Osteocyte (in vitro differentiated cells): Measurements from ENCODE around the gene NCKAP1. TPM values are rescaled to one million over a fixed set of nuclear protein-coding genes. Genes with fewer than 3 reads are reported as not detected.
A peak's percentile ranks its signal among the peaks of the same experiment; 100 is the strongest.

Experiments
- DNase-seq: peaks from one replicate; pipeline ENCODE4 v3.0.0; 2021; ENCODE audit warnings: mixed read lengths; ENCODE audit not compliant: unreplicated experiment; ENCODE audit errors: extremely low spot score
- H3K27ac Mint-ChIP-seq: one replicate; pipeline ENCODE4 v1.8.0; 2021; ENCODE audit warnings: mild to moderate bottlenecking, mixed read lengths; ENCODE audit not compliant: unreplicated experiment
- H3K27me3 Mint-ChIP-seq: one replicate; pipeline ENCODE4 v1.8.0; 2021; ENCODE audit warnings: mixed read lengths; ENCODE audit not compliant: unreplicated experiment
- H3K36me3 Mint-ChIP-seq: one replicate; pipeline ENCODE4 v1.8.0; 2021; ENCODE audit warnings: mixed read lengths; ENCODE audit not compliant: unreplicated experiment
- H3K4me1 Mint-ChIP-seq: one replicate; pipeline ENCODE4 v1.8.0; 2021; ENCODE audit warnings: mixed read lengths; ENCODE audit not compliant: unreplicated experiment
- H3K4me3 Mint-ChIP-seq: one replicate; pipeline ENCODE4 v1.8.0; 2021; ENCODE audit warnings: mild to moderate bottlenecking, moderate library complexity, mixed read lengths; ENCODE audit not compliant: unreplicated experiment
- H3K9me3 Mint-ChIP-seq: one replicate; pipeline ENCODE4 v1.8.0; 2021; ENCODE audit warnings: mixed read lengths; ENCODE audit not compliant: unreplicated experiment
- total RNA-seq: library from RNA; stranded (reverse); gene quantifications from 2 replicates; pipeline ENCODE4 v1.2.1, GENCODE V29; 2021
- TF ChIP-seq, protein P1 (sequence below): fragments of 200-600 bp; sonication (generic); IDR thresholded peaks from 2 replicates; pipeline ENCODE4 v1.5.0; 2021; ENCODE audit warnings: antibody characterized with exemption, mild to moderate bottlenecking, moderate library complexity

Gene NCKAP1
- total RNA-seq, 1 donor from 2014 or later: 165 TPM

DNA sequence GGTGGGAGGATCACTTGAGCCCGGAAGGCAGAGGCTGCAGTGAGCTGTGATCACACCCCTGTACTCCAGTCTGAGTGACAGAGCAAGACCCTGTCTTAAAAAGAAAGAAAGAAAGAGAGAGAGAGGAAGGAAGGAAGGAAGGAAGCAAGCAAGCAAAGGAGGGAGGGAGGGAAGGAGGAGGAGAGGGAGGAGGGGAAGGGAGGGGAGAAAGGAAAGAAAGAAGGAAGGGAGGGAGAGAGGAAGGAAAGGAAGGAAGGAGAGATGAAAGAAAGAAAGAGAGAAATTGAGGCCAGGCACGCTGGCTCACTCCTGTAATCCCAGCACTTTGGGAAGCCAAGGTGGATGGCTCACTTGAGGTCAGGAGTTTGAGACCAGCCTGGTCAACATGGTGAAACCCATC, 2.3 kb upstream of the NCKAP1 start:
- TF ChIP-seq, protein P1, sequence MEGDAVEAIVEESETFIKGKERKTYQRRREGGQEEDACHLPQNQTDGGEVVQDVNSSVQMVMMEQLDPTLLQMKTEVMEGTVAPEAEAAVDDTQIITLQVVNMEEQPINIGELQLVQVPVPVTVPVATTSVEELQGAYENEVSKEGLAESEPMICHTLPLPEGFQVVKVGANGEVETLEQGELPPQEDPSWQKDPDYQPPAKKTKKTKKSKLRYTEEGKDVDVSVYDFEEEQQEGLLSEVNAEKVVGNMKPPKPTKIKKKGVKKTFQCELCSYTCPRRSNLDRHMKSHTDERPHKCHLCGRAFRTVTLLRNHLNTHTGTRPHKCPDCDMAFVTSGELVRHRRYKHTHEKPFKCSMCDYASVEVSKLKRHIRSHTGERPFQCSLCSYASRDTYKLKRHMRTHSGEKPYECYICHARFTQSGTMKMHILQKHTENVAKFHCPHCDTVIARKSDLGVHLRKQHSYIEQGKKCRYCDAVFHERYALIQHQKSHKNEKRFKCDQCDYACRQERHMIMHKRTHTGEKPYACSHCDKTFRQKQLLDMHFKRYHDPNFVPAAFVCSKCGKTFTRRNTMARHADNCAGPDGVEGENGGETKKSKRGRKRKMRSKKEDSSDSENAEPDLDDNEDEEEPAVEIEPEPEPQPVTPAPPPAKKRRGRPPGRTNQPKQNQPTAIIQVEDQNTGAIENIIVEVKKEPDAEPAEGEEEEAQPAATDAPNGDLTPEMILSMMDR: no peak
- Mint-ChIP-seq H3K4me3 (no peak overlapping the region), H3K27me3 (peaks cover 9% of the 10 kb centered on the region), H3K4me1 (peaks cover 24% of the 10 kb centered on the region), H3K9me3 (peaks cover 4% of the 10 kb centered on the region), H3K27ac (no peak overlapping the region), H3K36me3 (no peaks in the 10 kb centered on the region)
- DNase-seq: no peak

DNA sequence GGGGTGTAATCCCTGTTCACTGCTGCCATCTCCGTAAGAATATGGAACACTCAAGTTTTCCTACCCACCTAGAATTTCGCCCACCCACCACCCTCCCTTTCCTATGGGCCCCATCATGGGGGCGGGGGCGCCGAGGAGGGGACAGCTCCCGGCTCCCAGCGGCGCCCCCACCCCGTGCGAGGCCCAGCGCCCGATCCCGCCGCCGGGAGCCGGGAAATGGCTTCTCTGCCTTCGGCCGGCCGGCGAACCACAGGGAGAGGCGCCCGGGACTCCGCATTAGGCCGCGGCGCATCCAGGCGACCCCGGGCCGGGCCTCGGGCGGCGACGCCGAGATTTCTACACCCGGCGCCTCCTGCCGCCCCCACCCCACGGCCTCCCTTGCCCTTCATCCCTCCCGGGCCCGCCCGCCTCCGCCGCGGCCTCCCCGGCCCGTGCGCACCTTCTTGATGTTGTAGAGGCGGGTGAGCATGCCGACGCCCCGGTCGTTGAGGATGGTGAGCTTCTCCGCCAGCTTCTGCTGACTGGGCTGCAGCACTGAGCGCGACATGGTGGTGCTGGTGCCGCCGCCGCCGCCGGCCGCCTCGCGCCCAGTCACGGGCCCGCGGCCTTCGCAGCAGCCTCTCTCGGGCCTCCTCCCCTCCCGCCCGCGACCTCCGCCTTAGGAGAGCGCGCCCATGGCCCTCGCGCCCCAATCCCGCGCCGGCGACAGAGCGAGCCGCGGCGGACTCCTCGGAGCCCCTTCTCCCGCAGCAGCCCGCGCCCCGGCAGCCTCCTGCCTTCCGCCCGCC, 510 bp downstream of the NCKAP1 start:
- peak; percentile 86 for DNase-seq
- peak overlapping the region; percentile 96 for H3K27ac Mint-ChIP-seq
- TF ChIP-seq, protein P1: no peak
- H3K36me3 Mint-ChIP-seq: no peaks in the 10 kb centered on the region
- no peaks in the 10 kb centered on the region for H3K27me3 Mint-ChIP-seq
- H3K4me1 Mint-ChIP-seq: peaks cover 52% of the 10 kb centered on the region
- H3K9me3 Mint-ChIP-seq: no peaks in the 10 kb centered on the region
- peak overlapping the region; percentile 95 for H3K4me3 Mint-ChIP-seq

GRCh38 chr2:183037074-183037552, 1.1 kb downstream of the NCKAP1 start:
- H3K27me3 Mint-ChIP-seq: no peaks in the 10 kb centered on the region

DNA sequence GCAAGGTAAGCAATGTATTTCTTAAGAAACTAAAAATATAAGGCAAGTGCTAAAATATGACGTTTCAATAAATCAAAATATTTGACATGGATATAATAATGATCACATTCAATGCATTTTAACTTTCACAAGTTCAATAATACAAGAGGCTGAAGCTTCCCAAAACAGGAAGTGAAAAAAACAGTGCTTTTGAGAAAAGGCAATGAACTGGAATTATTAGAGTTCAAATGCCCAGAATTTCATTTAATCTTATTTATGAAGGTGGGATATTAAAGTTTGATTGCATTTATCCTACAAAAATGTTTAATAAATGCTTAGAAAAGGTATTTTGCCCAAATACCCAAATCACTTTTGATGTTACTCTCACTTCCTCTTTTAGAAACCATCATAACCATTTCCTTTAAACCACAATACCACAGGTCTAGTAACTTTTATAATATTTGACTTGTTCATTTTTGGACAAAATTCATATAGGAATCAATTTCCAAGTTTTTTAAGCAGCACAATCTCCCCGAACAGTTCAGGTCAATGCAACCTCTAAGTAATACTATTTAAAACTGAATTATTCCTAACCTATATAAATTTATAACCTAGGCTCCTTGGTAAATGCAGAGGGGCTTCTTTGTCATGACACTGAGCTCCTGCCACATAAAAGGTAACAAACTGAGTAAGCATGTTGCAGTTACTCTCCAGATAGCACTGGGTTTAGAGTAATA, 2.1 kb downstream of the NCKAP1 start:
- Mint-ChIP-seq H3K9me3 (no peaks in the 10 kb centered on the region), H3K36me3 (no peaks in the 10 kb centered on the region), H3K27me3 (no peaks in the 10 kb centered on the region), H3K27ac (peak overlapping the region; percentile 96), H3K4me3 (peak overlapping the region; percentile 95), H3K4me1 (peaks cover 65% of the 10 kb centered on the region)
- TF ChIP-seq, protein P1: no peak
- DNase-seq: no peak

More at GRCh38 chr2:183037074-183037552, 1.1 kb downstream of the NCKAP1 start:
- Mint-ChIP-seq H3K36me3 (no peaks in the 10 kb centered on the region), H3K4me3 (peak overlapping the region; percentile 95), H3K4me1 (peaks cover 58% of the 10 kb centered on the region), H3K27ac (peak overlapping the region; percentile 96), H3K9me3 (no peaks in the 10 kb centered on the region)
- TF ChIP-seq, protein P1: no peak
- no peak for DNase-seq
